MM.1S (cell line): Measurements from ENCODE around the gene SPC24.
"Not testable (repeated sequence)": the region's sequence is repeated elsewhere in the genome, so short reads cannot be mapped to it uniquely, and the experiment has no call there.

Source experiments
- EZH2 ChIP-seq: fragments of 300-600 bp; sonication (generic); optimal IDR thresholded peaks from 2 replicates; pipeline ENCODE3; 2017; ENCODE audit warnings: low read depth, mild to moderate bottlenecking, antibody characterized with exemption, low read length, mixed read lengths
- TF ChIP-seq, protein P1 (sequence below): fragments of 300-600 bp; sonication (generic); IDR thresholded peaks from 2 replicates; pipeline ENCODE4 v1.5.1; 2016; ENCODE audit warnings: antibody characterized with exemption, low read length, mixed read lengths

DNA sequence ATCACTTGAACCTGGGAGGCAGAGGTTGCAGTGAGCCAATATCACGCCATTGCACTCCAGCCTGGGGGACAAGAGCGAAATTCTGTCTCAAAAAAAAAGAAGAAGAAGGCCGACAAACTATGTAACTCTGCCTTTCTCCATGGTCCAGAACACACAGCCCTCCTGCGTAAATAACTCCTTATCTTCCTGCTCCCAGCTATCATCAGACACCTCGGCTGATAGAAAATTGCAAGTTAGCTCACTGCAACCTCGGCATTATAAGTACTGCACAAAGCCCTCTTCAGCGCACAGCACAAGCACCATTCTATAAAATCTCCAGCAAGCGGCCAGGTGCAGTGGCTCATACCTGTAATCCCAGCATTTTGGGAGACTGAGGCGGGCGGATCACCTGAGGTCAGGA, 51.9 kb downstream of the SPC24 start:
- TF ChIP-seq, protein P1, sequence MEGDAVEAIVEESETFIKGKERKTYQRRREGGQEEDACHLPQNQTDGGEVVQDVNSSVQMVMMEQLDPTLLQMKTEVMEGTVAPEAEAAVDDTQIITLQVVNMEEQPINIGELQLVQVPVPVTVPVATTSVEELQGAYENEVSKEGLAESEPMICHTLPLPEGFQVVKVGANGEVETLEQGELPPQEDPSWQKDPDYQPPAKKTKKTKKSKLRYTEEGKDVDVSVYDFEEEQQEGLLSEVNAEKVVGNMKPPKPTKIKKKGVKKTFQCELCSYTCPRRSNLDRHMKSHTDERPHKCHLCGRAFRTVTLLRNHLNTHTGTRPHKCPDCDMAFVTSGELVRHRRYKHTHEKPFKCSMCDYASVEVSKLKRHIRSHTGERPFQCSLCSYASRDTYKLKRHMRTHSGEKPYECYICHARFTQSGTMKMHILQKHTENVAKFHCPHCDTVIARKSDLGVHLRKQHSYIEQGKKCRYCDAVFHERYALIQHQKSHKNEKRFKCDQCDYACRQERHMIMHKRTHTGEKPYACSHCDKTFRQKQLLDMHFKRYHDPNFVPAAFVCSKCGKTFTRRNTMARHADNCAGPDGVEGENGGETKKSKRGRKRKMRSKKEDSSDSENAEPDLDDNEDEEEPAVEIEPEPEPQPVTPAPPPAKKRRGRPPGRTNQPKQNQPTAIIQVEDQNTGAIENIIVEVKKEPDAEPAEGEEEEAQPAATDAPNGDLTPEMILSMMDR, result not testable (repeated sequence)
- not testable (repeated sequence) for TF ChIP-seq EZH2
